Stimulated activated naive CD8-positive, alpha-beta T cell treated with anti-CD3 and anti-CD28 coated beads, Interleukin-15, amount 100 ng/mL, for 72 hours (primary cell): ENCODE results near the gene TRIM37.

ENCODE experiments used
- ATAC-seq: fragments of 150-1000 bp; cut with Tn5 transposase; 2 replicates; pipeline ENCODE4 v1.10.0; 2021; ENCODE audit warnings: mild to moderate bottlenecking, moderate library complexity
- DNase-seq, 2 donors: peaks; one replicate each; pipeline ENCODE4 v3.0.0; 2021 to 2022
- H3K27ac Mint-ChIP-seq, 2 donors: one replicate each; pipeline ENCODE4 v1.8.0; 2022; ENCODE audit warnings: mild to moderate bottlenecking in 2 of 2, mixed read lengths in 2 of 2, moderate library complexity in 2 of 2
- H3K27me3 Mint-ChIP-seq: one replicate; pipeline ENCODE4 v1.8.0; 2022; ENCODE audit warnings: mixed read lengths
- H3K4me1 Mint-ChIP-seq: one replicate; pipeline ENCODE4 v1.8.0; 2022; ENCODE audit warnings: mild to moderate bottlenecking, mixed read lengths
- H3K4me3 Mint-ChIP-seq, 2 donors: one replicate each; pipeline ENCODE4 v1.8.0; 2022; ENCODE audit warnings: mild to moderate bottlenecking in 2 of 2, mixed read lengths in 2 of 2, moderate library complexity in 1 of 2
- H3K9me3 Mint-ChIP-seq, 2 donors: one replicate each; pipeline ENCODE4 v1.8.0; 2022; ENCODE audit warnings: mixed read lengths in 2 of 2

The TRIM37 gene

GRCh38 chr17:59024916-59025315 lies 81.8 kb downstream of the TRIM37 start:
- Mint-ChIP-seq H3K4me3 (no peak overlapping the region), H3K4me1 (no peaks in the 10 kb centered on the region), H3K9me3 (no peaks in the 10 kb centered on the region), H3K27me3 (no peaks in the 10 kb centered on the region), H3K27ac (no peak overlapping the region)
- no peak for DNase-seq
- ATAC-seq, result no peak

- H3K4me3 Mint-ChIP-seq, result no peak overlapping the region
- no peak for DNase-seq
- no peak for ATAC-seq
- H3K4me1 Mint-ChIP-seq, result no peaks in the 10 kb centered on the region
- H3K27ac Mint-ChIP-seq, result no peak overlapping the region
- no peaks in the 10 kb centered on the region for H3K27me3 Mint-ChIP-seq
- no peaks in the 10 kb centered on the region for H3K9me3 Mint-ChIP-seq
Observed at GRCh38 chr17:59018019-59018418, 88.7 kb downstream of the TRIM37 start.

- no peaks in the 10 kb centered on the region for H3K9me3 Mint-ChIP-seq
- H3K4me3 Mint-ChIP-seq, result no peak overlapping the region
- no peak for DNase-seq
- H3K4me1 Mint-ChIP-seq, result no peaks in the 10 kb centered on the region
- no peak overlapping the region for H3K27ac Mint-ChIP-seq
- no peak for ATAC-seq
- no peaks in the 10 kb centered on the region for H3K27me3 Mint-ChIP-seq
Observed at GRCh38 chr17:59011975-59012374, 94.7 kb downstream of the TRIM37 start.

GRCh38 chr17:59010026-59010425 lies 96.7 kb downstream of the TRIM37 start:
- Mint-ChIP-seq H3K4me1 (no peaks in the 10 kb centered on the region), H3K27me3 (no peaks in the 10 kb centered on the region), H3K27ac (no peak overlapping the region), H3K4me3 (no peak overlapping the region), H3K9me3 (no peaks in the 10 kb centered on the region)
- no peak for DNase-seq
- ATAC-seq, result no peak

- Mint-ChIP-seq H3K4me3 (no peak overlapping the region), H3K27me3 (no peaks in the 10 kb centered on the region), H3K9me3 (no peaks in the 10 kb centered on the region), H3K27ac (peak overlapping the region in 1 of 2 donors; percentile 69), H3K4me1 (no peaks in the 10 kb centered on the region)
- ATAC-seq, result no peak
- no peak for DNase-seq
Observed at GRCh38 chr17:59008737-59009136, 97.9 kb downstream of the TRIM37 start.

- Mint-ChIP-seq H3K9me3 (no peaks in the 10 kb centered on the region), H3K4me1 (no peaks in the 10 kb centered on the region), H3K4me3 (no peak overlapping the region), H3K27ac (no peak overlapping the region), H3K27me3 (no peaks in the 10 kb centered on the region)
- DNase-seq, result no peak
- ATAC-seq, result no peak
Observed at GRCh38 chr17:59007995-59008394, 98.7 kb downstream of the TRIM37 start.

GRCh38 chr17:59004338-59005111 lies 102.2 kb downstream of the TRIM37 start:
- H3K4me1 Mint-ChIP-seq, result peaks cover 19% of the 10 kb centered on the region
- ATAC-seq (peak; percentile 52), DNase-seq (peak; percentile 48 to 62)
- H3K27me3 Mint-ChIP-seq, result no peaks in the 10 kb centered on the region
- H3K9me3 Mint-ChIP-seq, result no peaks in the 10 kb centered on the region
- H3K4me3 Mint-ChIP-seq, result peak overlapping the region in 1 of 2 donors; percentile 16
- H3K27ac Mint-ChIP-seq, result peak overlapping the region in 1 of 2 donors; percentile 91

- DNase-seq (no peak), ATAC-seq (no peak)
- Mint-ChIP-seq H3K27me3 (no peaks in the 10 kb centered on the region), H3K4me1 (peaks cover 19% of the 10 kb centered on the region), H3K27ac (no peak overlapping the region), H3K4me3 (no peak overlapping the region), H3K9me3 (no peaks in the 10 kb centered on the region)
Observed at GRCh38 chr17:59003860-59004259, 102.8 kb downstream of the TRIM37 start.

GRCh38 chr17:59002848-59003247 lies 103.8 kb downstream of the TRIM37 start:
- no peak overlapping the region for H3K4me3 Mint-ChIP-seq
- no peak overlapping the region for H3K27ac Mint-ChIP-seq
- peaks cover 19% of the 10 kb centered on the region for H3K4me1 Mint-ChIP-seq
- H3K27me3 Mint-ChIP-seq, result no peaks in the 10 kb centered on the region
- DNase-seq (no peak), ATAC-seq (no peak)
- H3K9me3 Mint-ChIP-seq, result no peaks in the 10 kb centered on the region

GRCh38 chr17:59002126-59002525 lies 104.6 kb downstream of the TRIM37 start:
- no peaks in the 10 kb centered on the region for H3K9me3 Mint-ChIP-seq
- H3K27ac Mint-ChIP-seq, result no peak overlapping the region
- DNase-seq, result no peak
- no peaks in the 10 kb centered on the region for H3K27me3 Mint-ChIP-seq
- no peak for ATAC-seq
- H3K4me1 Mint-ChIP-seq, result peaks cover 19% of the 10 kb centered on the region
- H3K4me3 Mint-ChIP-seq, result peak overlapping the region in 1 of 2 donors; percentile 83

GRCh38 chr17:59001158-59001814 lies 105.4 kb downstream of the TRIM37 start:
- peak; percentile 100 for ATAC-seq
- Mint-ChIP-seq H3K27me3 (no peaks in the 10 kb centered on the region), H3K4me1 (peaks cover 19% of the 10 kb centered on the region), H3K27ac (peak overlapping the region; percentile 81 to 92), H3K4me3 (peak overlapping the region; percentile 83 to 92), H3K9me3 (no peaks in the 10 kb centered on the region)
- peak; percentile 59 to 80 for DNase-seq

- DNase-seq, result no peak
- Mint-ChIP-seq H3K27ac (no peak overlapping the region), H3K27me3 (no peaks in the 10 kb centered on the region), H3K4me3 (no peak overlapping the region), H3K9me3 (no peaks in the 10 kb centered on the region), H3K4me1 (peaks cover 19% of the 10 kb centered on the region)
- no peak for ATAC-seq
Observed at GRCh38 chr17:59000022-59000421, 106.7 kb downstream of the TRIM37 start.

GRCh38 chr17:58999500-58999899 lies 107.2 kb downstream of the TRIM37 start:
- no peaks in the 10 kb centered on the region for H3K9me3 Mint-ChIP-seq
- no peak overlapping the region for H3K4me3 Mint-ChIP-seq
- peaks cover 19% of the 10 kb centered on the region for H3K4me1 Mint-ChIP-seq
- ATAC-seq, result no peak
- H3K27me3 Mint-ChIP-seq, result no peaks in the 10 kb centered on the region
- DNase-seq, result no peak
- no peak overlapping the region for H3K27ac Mint-ChIP-seq

GRCh38 chr17:58998871-58999270 lies 107.8 kb downstream of the TRIM37 start:
- DNase-seq (no peak), ATAC-seq (no peak)
- H3K4me3 Mint-ChIP-seq, result no peak overlapping the region
- no peaks in the 10 kb centered on the region for H3K9me3 Mint-ChIP-seq
- peaks cover 19% of the 10 kb centered on the region for H3K4me1 Mint-ChIP-seq
- no peak overlapping the region for H3K27ac Mint-ChIP-seq
- no peaks in the 10 kb centered on the region for H3K27me3 Mint-ChIP-seq

GRCh38 chr17:58997756-58998553 lies 108.7 kb downstream of the TRIM37 start:
- DNase-seq (no peak), ATAC-seq (no peak)
- Mint-ChIP-seq H3K4me3 (no peak overlapping the region), H3K27me3 (no peaks in the 10 kb centered on the region), H3K4me1 (peaks cover 26% of the 10 kb centered on the region), H3K27ac (no peak overlapping the region), H3K9me3 (no peaks in the 10 kb centered on the region)

GRCh38 chr17:58996968-58997367 lies 109.7 kb downstream of the TRIM37 start:
- H3K27ac Mint-ChIP-seq, result no peak overlapping the region
- no peak overlapping the region for H3K4me3 Mint-ChIP-seq
- H3K9me3 Mint-ChIP-seq, result no peaks in the 10 kb centered on the region
- no peaks in the 10 kb centered on the region for H3K27me3 Mint-ChIP-seq
- DNase-seq (no peak), ATAC-seq (no peak)
- H3K4me1 Mint-ChIP-seq, result peaks cover 28% of the 10 kb centered on the region
